H1 (cell line): ENCODE results near the gene RERGL. TPM values are rescaled to one million over a fixed set of nuclear protein-coding genes. Genes with fewer than 3 reads are reported as not detected.

Experiments
- CTCF ChIA-PET: fragments of 300-600 bp; sonication (Branson Sonifier 250); formaldehyde crosslinking; loops from one replicate; lab custom pipeline; 2021; ENCODE audit not compliant: partially characterized antibody; lab: Charles Lee
- POLR2A ChIA-PET: fragments of 300-600 bp; sonication (Branson Sonifier 250); formaldehyde crosslinking; loops from one replicate; lab custom pipeline; 2021; ENCODE audit warnings: inconsistent platforms; ENCODE audit not compliant: partially characterized antibody; lab: Charles Lee
- DNase-seq, 2 experiments: peaks; one replicate each; pipeline versions ENCODE4 v3.0.0 to v3.0.0-alpha.2; 2010 to 2022; ENCODE audit warnings: low spot score in 2 of 2, low read depth in 1 of 2, mixed read lengths in 1 of 2
- FAIRE-seq: peaks from 2 replicates; lab custom pipeline; 2011; peaks lifted over from hg19 to GRCh38; lab: Jason Lieb, UNC
- H2AFZ ChIP-seq: 2 replicates; pipeline ENCODE4 v1.8.1; 2012; ENCODE audit warnings: low read length, inconsistent platforms
- H2AK5ac ChIP-seq: 2 replicates; pipeline ENCODE4 v1.6.1; 2013; ENCODE audit warnings: low read depth, low read length
- H2BK120ac ChIP-seq: replicated peaks from 2 replicates; pipeline ENCODE3; 2013; ENCODE audit warnings: low read depth, low read length, inconsistent platforms
- H2BK12ac ChIP-seq: 2 replicates; pipeline ENCODE4 v1.6.1; 2013; ENCODE audit warnings: low read depth, low read length
- H2BK15ac ChIP-seq: 2 replicates; pipeline ENCODE4 v1.6.1; 2013; ENCODE audit warnings: low read length
- H2BK20ac ChIP-seq: 2 replicates; pipeline ENCODE4 v1.6.1; 2013; ENCODE audit warnings: low read length
- H2BK5ac ChIP-seq: 2 replicates; pipeline ENCODE4 v1.6.1; 2013; ENCODE audit warnings: low read depth, low read length
- H3K14ac ChIP-seq: 2 replicates; pipeline ENCODE4 v1.6.1; 2013; ENCODE audit warnings: inconsistent platforms; ENCODE audit not compliant: insufficient read length
- H3K18ac ChIP-seq: 2 replicates; pipeline ENCODE4 v1.6.1; 2013; ENCODE audit warnings: low read length; ENCODE audit errors: extremely low read depth
- H3K23ac ChIP-seq: 2 replicates; pipeline ENCODE4 v1.6.1; 2013; ENCODE audit warnings: inconsistent platforms; ENCODE audit not compliant: insufficient read length
- H3K23me2 ChIP-seq: 2 replicates; pipeline ENCODE4 v1.6.1; 2013; ENCODE audit warnings: low read depth, low read length
- H3K27ac ChIP-seq: 2 replicates; pipeline ENCODE4 v1.6.1; 2011; ENCODE audit warnings: low read depth, low read length, inconsistent platforms
- H3K27me3 ChIP-seq, 4 experiments: replicated peaks in 1 of 4; 1 replicate in 1 of 4; 2 replicates in 3 of 4; pipeline versions ENCODE4 v1.6.1 to v1.8.1; 2011 to 2013; ENCODE audit warnings: low read length in 3 of 4, mild to moderate bottlenecking in 3 of 4, inconsistent platforms in 2 of 4, mixed read lengths in 2 of 4, moderate library complexity in 1 of 4; ENCODE audit not compliant: control insufficient read depth in 3 of 4, insufficient read depth in 3 of 4; ENCODE audit errors: extremely low read depth in 1 of 4
- H3K36me3 ChIP-seq, 4 experiments: 2 replicates each; pipeline versions ENCODE4 v1.6.1 to v1.8.1; 2011 to 2013; ENCODE audit warnings: mild to moderate bottlenecking in 4 of 4, low read length in 3 of 4, moderate library complexity in 2 of 4, control low read depth in 1 of 4, inconsistent platforms in 1 of 4; ENCODE audit not compliant: insufficient read depth in 4 of 4, control insufficient read depth in 2 of 4
- H3K4ac ChIP-seq: replicated peaks from 2 replicates; pipeline ENCODE3; 2013; ENCODE audit warnings: low read length, low read depth, mixed read lengths, inconsistent platforms; ENCODE audit not compliant: insufficient read length
- H3K4me1 ChIP-seq, 4 experiments: replicated peaks in 1 of 4; 1 replicate in 1 of 4; 2 replicates in 3 of 4; pipeline versions ENCODE4 v1.6.1 to v1.8.1; 2011 to 2013; ENCODE audit warnings: low read length in 3 of 4, inconsistent platforms in 2 of 4, mixed read lengths in 1 of 4; ENCODE audit not compliant: insufficient read depth in 4 of 4, control insufficient read depth in 3 of 4
- H3K4me2 ChIP-seq, 2 experiments: 2 replicates each; pipeline versions ENCODE4 v1.6.1 to v1.8.1; 2011 to 2013; ENCODE audit warnings: low read depth in 2 of 2, low read length in 2 of 2, control low read depth in 1 of 2, inconsistent platforms in 1 of 2, mild to moderate bottlenecking in 1 of 2; ENCODE audit not compliant: insufficient read depth in 1 of 2
- H3K4me3 ChIP-seq, 4 experiments: fragments of 200-600, 300-600 bp in 1 of 4; sonication (generic), shearing (Covaris generic), sonication (Bioruptor Twin) in 1 of 4; 2 replicates each; pipeline versions ENCODE4 v1.5.1 to v1.8.1; 2011 to 2016; ENCODE audit warnings: low read length in 4 of 4, low read depth in 3 of 4, control low read depth in 2 of 4, inconsistent platforms in 2 of 4, mild to moderate bottlenecking in 2 of 4, mixed read lengths in 1 of 4, moderate library complexity in 1 of 4; ENCODE audit not compliant: insufficient read depth in 2 of 4; ENCODE audit errors: extremely low read depth in 1 of 4
- H3K56ac ChIP-seq: replicated peaks from 2 replicates; pipeline ENCODE3; 2013; ENCODE audit warnings: low read depth, mild to moderate bottlenecking, mixed read lengths, low read length, inconsistent platforms; ENCODE audit not compliant: insufficient read length
- H3K79me1 ChIP-seq: 2 replicates; pipeline ENCODE4 v1.6.1; 2013; ENCODE audit warnings: low read depth, low read length, control low read depth
- H3K79me2 ChIP-seq, 2 experiments: 2 replicates each; pipeline versions ENCODE4 v1.6.1 to v1.8.1; 2012 to 2013; ENCODE audit warnings: low read length in 2 of 2, mild to moderate bottlenecking in 2 of 2, inconsistent platforms in 1 of 2; ENCODE audit not compliant: insufficient read depth in 2 of 2, control insufficient read depth in 1 of 2
- H3K9ac ChIP-seq, 4 experiments: replicated peaks in 1 of 4; 1 replicate in 1 of 4; 2 replicates in 3 of 4; pipeline versions ENCODE4 v1.6.1 to v1.8.1; 2011 to 2013; ENCODE audit warnings: low read depth in 3 of 4, low read length in 3 of 4, control low read depth in 2 of 4, mild to moderate bottlenecking in 2 of 4, moderate library complexity in 2 of 4, inconsistent platforms in 1 of 4; ENCODE audit errors: extremely low read depth in 1 of 4
- H3K9me3 ChIP-seq, 2 experiments: 2 replicates each; pipeline versions ENCODE4 v1.6.1 to v1.8.1; 2012 to 2013; ENCODE audit warnings: mild to moderate bottlenecking in 2 of 2, moderate library complexity in 2 of 2, control low read depth in 1 of 2, inconsistent platforms in 1 of 2, low read depth in 1 of 2, low read length in 1 of 2, mixed read lengths in 1 of 2; ENCODE audit not compliant: insufficient read depth in 2 of 2
- H4K20me1 ChIP-seq, 2 experiments: replicated peaks in 1 of 2; 2 replicates each; pipeline versions ENCODE3 to v1.8.1; 2011 to 2013; ENCODE audit warnings: inconsistent platforms in 2 of 2, low read length in 2 of 2, mild to moderate bottlenecking in 1 of 2; ENCODE audit not compliant: insufficient read depth in 2 of 2, control insufficient read depth in 1 of 2
- H4K5ac ChIP-seq: 2 replicates; pipeline ENCODE4 v1.6.1; 2013; ENCODE audit warnings: low read length, low read depth, mixed read lengths, inconsistent platforms; ENCODE audit not compliant: insufficient read length
- H4K8ac ChIP-seq: 2 replicates; pipeline ENCODE4 v1.8.0; 2013; ENCODE audit warnings: mild to moderate bottlenecking, moderate library complexity, low read length, inconsistent platforms; ENCODE audit not compliant: insufficient read depth; ENCODE audit errors: extremely low read depth
- H4K91ac ChIP-seq: replicated peaks from 2 replicates; pipeline ENCODE3; 2013; ENCODE audit warnings: low read length, mixed read lengths, inconsistent platforms; ENCODE audit not compliant: insufficient read length
- WGBS, 2 experiments: shearing (Covaris generic) in 1 of 2; methylation state at CpG; one replicate each; pipeline versions ENCODE4 v1.1.6 to v1.1.7; 2013 to 2015; ENCODE audit warnings: low lambda C conversion rate in 2 of 2, mixed read lengths in 2 of 2, inconsistent platforms in 1 of 2, low coverage in 1 of 2, missing lambda C conversion rate in 1 of 2; ENCODE audit not compliant: insufficient replicate concordance in 2 of 2, insufficient coverage in 1 of 2, insufficient read length in 1 of 2; ENCODE audit errors: extremely low coverage in 1 of 2, missing lambda C conversion rate in 1 of 2; 5-methylcytosine and 5-hydroxymethylcytosine counted together
- polyA plus RNA-seq, 7 experiments: library from polyadenylated mRNA; depleted of rRNA in 3 of 7; stranded (reverse) in 5 of 7; unstranded in 2 of 7; fragments of >200 nt in 5 of 7; fragments of 200-250 nt in 2 of 7; gene quantifications; 1 replicate in 5 of 7; 2 replicates in 1 of 7; 4 replicates in 1 of 7; pipeline versions ENCODE4 v1.2.1 to v1.2.3, GENCODE V29; 2011 to 2013; ENCODE audit warnings: missing spikeins in 2 of 7, mixed read lengths in 2 of 7
- total RNA-seq: library from RNA; stranded (reverse); fragmentation: NEBNext Ultra II Directional; extraction: Animal tissue kit (Norgen Biotek cat#: 25700); gene quantifications from 2 replicates; pipeline ENCODE4 v1.2.1, GENCODE V29; 2021

RERGL gene
- total and polyA plus RNA-seq, 2 of the 8 experiments (the other 6 are each of a cell fraction or from before 2014, with no cell fraction given) = not detected

GRCh38 chr12:18101043-18101442, 11.1 kb upstream of the RERGL start:
- POLR2A ChIA-PET = no interaction called here
- no peak overlapping the region for H3K56ac ChIP-seq

More at GRCh38 chr12:18101043-18101442, 11.1 kb upstream of the RERGL start:
- no peak overlapping the region for H3K4ac ChIP-seq
- no peak overlapping the region for H2AFZ ChIP-seq
- H3K9me3 ChIP-seq = peaks cover 12 to 13% of the 10 kb centered on the region in 2 experiments
- CTCF ChIA-PET = no interaction called here
- H3K4me3 ChIP-seq = no peak overlapping the region
- no peak overlapping the region for H3K4me2 ChIP-seq
- H2BK120ac ChIP-seq = no peak overlapping the region
- no peak overlapping the region for H2BK15ac ChIP-seq
- no peak overlapping the region for H4K5ac ChIP-seq
- no peak overlapping the region for H2BK5ac ChIP-seq
- H3K18ac ChIP-seq = no peak overlapping the region
- H3K36me3 ChIP-seq = no peaks in the 10 kb centered on the region
- no peak overlapping the region for H3K14ac ChIP-seq
- H4K8ac ChIP-seq = no peak overlapping the region
- no peak overlapping the region for H3K27ac ChIP-seq
- no peak overlapping the region for H2BK20ac ChIP-seq
- H4K91ac ChIP-seq = no peak overlapping the region
- no peaks in the 10 kb centered on the region for H3K4me1 ChIP-seq
- H4K20me1 ChIP-seq = no peaks in the 10 kb centered on the region
- no peaks in the 10 kb centered on the region for H3K79me2 ChIP-seq
- H2BK12ac ChIP-seq = no peak overlapping the region
- DNase-seq = no peak
- 87% methylated on average over 2 of the region's 2 CpGs; no CpG with 5 or more reads in 1 of the 2 experiments for WGBS, 2 experiments
- no peak for FAIRE-seq
- no peak overlapping the region for H3K23ac ChIP-seq
- no peak overlapping the region for H2AK5ac ChIP-seq
- no peak overlapping the region for H3K9ac ChIP-seq
- H3K27me3 ChIP-seq = no peaks in the 10 kb centered on the region
- no peaks in the 10 kb centered on the region for H3K79me1 ChIP-seq
- peaks cover 3% of the 10 kb centered on the region; the same call in 1 of the 2 replicates for H3K23me2 ChIP-seq
